ENCODE results near the gene CCND1. TPM values are rescaled to one million over a fixed set of nuclear protein-coding genes. Genes with fewer than 3 reads are reported as not detected.

Gene CCND1
- total and polyA plus RNA-seq, 2 donors (not counting 1 experiment from before 2014, with no cell fraction given): 322 to 548 TPM

GRCh38 chr11:69624293-69624692 is 16.7 kb upstream of the CCND1 start:
- Histone ChIP-seq H3K36me3 (ENCODE audit: control insufficient read depth, insufficient read depth, low read length) (no peaks in the 10 kb centered on the region), H3K27ac (ENCODE audit: insufficient read depth, low read length) (no peak overlapping the region), H3K9ac (ENCODE audit: insufficient read depth, low read length) (no peak overlapping the region), H3K9me3 (ENCODE audit: control insufficient read depth, insufficient read depth, low read depth, low read length) (no peaks in the 10 kb centered on the region), H3K4me3 (replicated peaks in 1 of 4; ENCODE audit: control extremely low read depth in 1 of 4, insufficient read depth in 1 of 4, low read depth in 3 of 4, low read length in 4 of 4) (no peak overlapping the region), H3K4me2 (ENCODE audit: extremely low read depth, insufficient read depth, low read length) (no peak overlapping the region), H3K4me1 (ENCODE audit: control insufficient read depth, extremely low read depth, insufficient read depth, low read length) (no peaks in the 10 kb centered on the region), H3K79me2 (ENCODE audit: control insufficient read depth, insufficient read depth, low read length) (no peaks in the 10 kb centered on the region), H2AFZ (ENCODE audit: low read length) (no peak overlapping the region), H3K27me3 (ENCODE audit: control insufficient read depth, insufficient read depth, low read length) (no peaks in the 10 kb centered on the region), H4K20me1 (ENCODE audit: control insufficient read depth, extremely low read depth, insufficient read depth, low read length) (no peaks in the 10 kb centered on the region)
- TF ChIP-seq CTCF (conservative IDR thresholded peaks at IDR 0.05 in 1 of 2, IDR thresholded peaks at IDR 0.05 in 1 of 2; ENCODE audit: low read depth in 1 of 2, low read length in 2 of 2) (no peak), EZH2 (IDR thresholded peaks at IDR 0.05; ENCODE audit: low read length, missing control alignments) (no peak)
- DNase-seq (ENCODE audit: low read depth in 2 of 2): no peak

- Histone ChIP-seq H3K4me1 (ENCODE audit: control insufficient read depth, extremely low read depth, insufficient read depth, low read length) (no peaks in the 10 kb centered on the region), H3K36me3 (ENCODE audit: control insufficient read depth, insufficient read depth, low read length) (no peaks in the 10 kb centered on the region), H4K20me1 (ENCODE audit: control insufficient read depth, extremely low read depth, insufficient read depth, low read length) (no peaks in the 10 kb centered on the region), H2AFZ (ENCODE audit: low read length) (no peak overlapping the region), H3K79me2 (ENCODE audit: control insufficient read depth, insufficient read depth, low read length) (no peaks in the 10 kb centered on the region), H3K27me3 (ENCODE audit: control insufficient read depth, insufficient read depth, low read length) (no peaks in the 10 kb centered on the region), H3K4me3 (replicated peaks in 1 of 4; ENCODE audit: control extremely low read depth in 1 of 4, insufficient read depth in 1 of 4, low read depth in 3 of 4, low read length in 4 of 4) (no peak overlapping the region), H3K27ac (ENCODE audit: insufficient read depth, low read length) (no peak overlapping the region), H3K9ac (ENCODE audit: insufficient read depth, low read length) (no peak overlapping the region), H3K9me3 (ENCODE audit: control insufficient read depth, insufficient read depth, low read depth, low read length) (no peaks in the 10 kb centered on the region), H3K4me2 (ENCODE audit: extremely low read depth, insufficient read depth, low read length) (no peak overlapping the region)
- DNase-seq (ENCODE audit: low read depth in 2 of 2): no peak
- TF ChIP-seq CTCF (conservative IDR thresholded peaks at IDR 0.05 in 1 of 2, IDR thresholded peaks at IDR 0.05 in 1 of 2; ENCODE audit: low read depth in 1 of 2, low read length in 2 of 2) (no peak), EZH2 (IDR thresholded peaks at IDR 0.05; ENCODE audit: low read length, missing control alignments) (no peak)
Observed at GRCh38 chr11:69625476-69625875, 15.5 kb upstream of the CCND1 start.

DNA sequence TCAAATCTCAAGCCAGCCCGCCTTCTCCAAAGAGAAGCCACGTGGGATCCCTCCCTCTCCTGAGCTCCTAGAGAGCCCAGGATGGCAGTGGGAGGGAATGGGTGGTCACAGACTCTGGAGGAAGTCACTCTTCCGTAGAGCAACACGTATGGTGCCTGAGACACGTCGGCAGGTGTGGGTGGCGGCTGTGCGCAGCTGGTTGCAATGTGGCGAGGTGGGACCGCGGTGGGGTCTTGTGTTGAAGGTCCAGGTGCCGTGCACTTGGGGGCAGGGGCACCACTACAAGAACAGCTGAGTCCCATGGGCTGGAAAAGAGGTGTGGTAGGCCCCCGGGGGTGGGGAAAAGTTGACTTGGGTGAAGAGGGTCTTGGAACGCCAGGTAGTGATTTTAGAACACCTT is 13.4 kb upstream of the CCND1 start:
- H2AFZ ChIP-seq (ENCODE audit: low read length): no peak overlapping the region
- H3K27me3 ChIP-seq (ENCODE audit: control insufficient read depth, insufficient read depth, low read length): no peaks in the 10 kb centered on the region
- H3K9ac ChIP-seq (ENCODE audit: insufficient read depth, low read length): no peak overlapping the region
- DNase-seq (ENCODE audit: low read depth in 2 of 2): no peak
- no peak overlapping the region for H3K4me3 ChIP-seq (replicated peaks in 1 of 4; ENCODE audit: control extremely low read depth in 1 of 4, insufficient read depth in 1 of 4, low read depth in 3 of 4, low read length in 4 of 4)
- no peaks in the 10 kb centered on the region for H3K4me1 ChIP-seq (ENCODE audit: control insufficient read depth, extremely low read depth, insufficient read depth, low read length)
- H3K4me2 ChIP-seq (ENCODE audit: extremely low read depth, insufficient read depth, low read length): no peak overlapping the region
- H3K79me2 ChIP-seq (ENCODE audit: control insufficient read depth, insufficient read depth, low read length): no peaks in the 10 kb centered on the region
- H3K9me3 ChIP-seq (ENCODE audit: control insufficient read depth, insufficient read depth, low read depth, low read length): no peaks in the 10 kb centered on the region
- H3K27ac ChIP-seq (ENCODE audit: insufficient read depth, low read length): no peak overlapping the region
- H4K20me1 ChIP-seq (ENCODE audit: control insufficient read depth, extremely low read depth, insufficient read depth, low read length): no peaks in the 10 kb centered on the region
- no peak for TF ChIP-seq CTCF (conservative IDR thresholded peaks at IDR 0.05 in 1 of 2, IDR thresholded peaks at IDR 0.05 in 1 of 2; ENCODE audit: low read depth in 1 of 2, low read length in 2 of 2)
- TF ChIP-seq EZH2 (IDR thresholded peaks at IDR 0.05; ENCODE audit: low read length, missing control alignments): no peak
- no peaks in the 10 kb centered on the region for H3K36me3 ChIP-seq (ENCODE audit: control insufficient read depth, insufficient read depth, low read length)
